Fibroblast of the conjunctiva (primary cell): ENCODE results near the gene SLIT3.
A peak's percentile ranks its signal among the peaks of the same experiment; 100 is the strongest.

ENCODE experiments used
- DNase-seq: peaks from one replicate; pipeline ENCODE4 v3.0.0-alpha.2; 2010; ENCODE audit warnings: low read depth

Gene SLIT3

GRCh38 chr5:168701641-168702040, 599.3 kb downstream of the SLIT3 start:
- DNase-seq, result no peak

- DNase-seq, result no peak
Observed at GRCh38 chr5:168699002-168699401, 601.9 kb downstream of the SLIT3 start.

GRCh38 chr5:168697034-168697720, 603.8 kb downstream of the SLIT3 start:
- DNase-seq, result no peak

- DNase-seq, result no peak
Observed at GRCh38 chr5:168696611-168697010, 604.3 kb downstream of the SLIT3 start.

- no peak for DNase-seq
Observed at GRCh38 chr5:168695301-168695835, 605.6 kb downstream of the SLIT3 start.

GRCh38 chr5:168694289-168694688, 606.6 kb downstream of the SLIT3 start:
- no peak for DNase-seq

GRCh38 chr5:168693883-168694282, 607.1 kb downstream of the SLIT3 start:
- no peak for DNase-seq

GRCh38 chr5:168693297-168693696, 607.6 kb downstream of the SLIT3 start:
- no peak for DNase-seq

- DNase-seq, result no peak
Observed at GRCh38 chr5:168691891-168692290, 609.0 kb downstream of the SLIT3 start.

- DNase-seq, result no peak
Observed at GRCh38 chr5:168689260-168689659, 611.7 kb downstream of the SLIT3 start.

- no peak for DNase-seq
Observed at GRCh38 chr5:168686837-168687236, 614.1 kb downstream of the SLIT3 start.

GRCh38 chr5:168685566-168685965, 615.4 kb downstream of the SLIT3 start:
- no peak for DNase-seq

GRCh38 chr5:168683927-168684295, 617.0 kb downstream of the SLIT3 start:
- no peak for DNase-seq

- DNase-seq, result no peak
Observed at GRCh38 chr5:168683247-168683926, 617.6 kb downstream of the SLIT3 start.

GRCh38 chr5:168681556-168682183, 619.3 kb downstream of the SLIT3 start:
- DNase-seq, result peak; percentile 49

- DNase-seq, result no peak
Observed at GRCh38 chr5:168680395-168680794, 620.5 kb downstream of the SLIT3 start.

- peak; percentile 56 for DNase-seq
Observed at GRCh38 chr5:168679515-168679920, 621.4 kb downstream of the SLIT3 start.

- DNase-seq, result no peak
Observed at GRCh38 chr5:168676501-168676900, 624.4 kb downstream of the SLIT3 start.

GRCh38 chr5:168675883-168676408, 625.0 kb downstream of the SLIT3 start:
- no peak for DNase-seq

- no peak for DNase-seq
Observed at GRCh38 chr5:168674893-168675482, 626.0 kb downstream of the SLIT3 start.

GRCh38 chr5:168672888-168673287, 628.1 kb downstream of the SLIT3 start:
- no peak for DNase-seq

GRCh38 chr5:168672016-168672415, 628.9 kb downstream of the SLIT3 start:
- DNase-seq, result no peak
